Measurements from ENCODE around the gene TLE3.
A peak's percentile ranks its signal among the peaks of the same experiment; 100 is the strongest.

TLE3 gene

DNA sequence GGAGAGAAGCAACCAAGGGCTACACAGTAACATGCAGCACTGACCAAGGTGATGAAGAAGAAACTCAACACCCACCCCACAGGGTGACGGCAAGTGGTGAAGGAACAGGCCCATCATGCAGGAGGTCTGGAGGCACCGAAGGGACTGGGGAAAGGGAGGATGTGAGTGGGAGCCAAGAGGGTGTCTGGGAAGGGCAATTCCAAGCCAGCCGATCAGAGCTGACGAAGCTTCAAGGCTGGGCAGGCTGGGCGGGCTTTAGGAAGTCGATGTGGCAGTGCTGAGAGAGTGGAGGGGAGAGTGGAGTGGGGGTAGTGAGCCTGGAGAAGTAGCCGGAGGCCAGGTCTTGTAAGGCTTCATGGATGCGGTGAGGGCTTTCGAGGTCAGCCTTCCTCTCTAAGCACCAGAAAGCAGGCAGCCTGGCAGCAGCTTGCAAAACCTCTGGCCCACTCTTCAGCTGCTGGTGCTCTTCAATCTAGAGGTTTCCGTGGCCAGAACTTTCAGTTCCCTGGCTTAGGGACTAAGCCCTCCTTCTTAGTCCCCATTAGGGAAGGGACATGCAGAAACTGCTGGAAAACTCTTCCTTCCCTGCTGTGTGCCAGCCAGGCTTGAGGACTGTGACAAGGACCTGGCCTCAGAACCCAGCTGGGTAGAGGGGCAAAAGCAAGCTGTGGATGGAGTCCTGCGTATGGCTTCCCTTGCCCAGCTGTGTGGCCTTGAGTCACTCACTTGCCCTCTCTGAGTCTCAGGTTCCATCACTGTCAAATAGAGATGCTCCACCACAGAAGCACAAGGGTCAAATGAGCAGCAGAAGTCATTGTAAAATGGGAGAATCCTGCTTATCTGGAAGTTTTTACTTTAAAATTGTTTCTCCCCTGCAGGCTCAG, 72.1 kb downstream of the TLE3 start:
- no peak for DNase-seq

DNA sequence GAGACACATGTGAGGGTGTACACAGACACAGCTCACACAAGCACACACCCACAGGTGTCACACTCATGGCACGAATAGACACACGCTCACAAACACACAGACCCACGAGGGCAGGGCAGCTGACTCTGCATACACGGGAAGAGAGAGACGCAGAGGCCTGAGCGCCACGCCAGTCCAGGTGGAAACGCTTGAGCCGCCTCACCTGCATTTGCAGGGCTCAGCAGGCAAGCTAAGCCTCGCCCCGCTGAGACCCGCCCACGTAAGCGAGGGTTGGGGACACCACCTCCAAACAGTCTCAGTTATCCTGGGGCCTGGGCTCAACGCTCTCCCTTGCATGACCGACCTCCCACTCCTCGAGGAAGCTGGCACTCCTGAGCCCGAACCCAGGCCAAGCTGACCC, 73.2 kb downstream of the TLE3 start:
- DNase-seq: no peak

DNA sequence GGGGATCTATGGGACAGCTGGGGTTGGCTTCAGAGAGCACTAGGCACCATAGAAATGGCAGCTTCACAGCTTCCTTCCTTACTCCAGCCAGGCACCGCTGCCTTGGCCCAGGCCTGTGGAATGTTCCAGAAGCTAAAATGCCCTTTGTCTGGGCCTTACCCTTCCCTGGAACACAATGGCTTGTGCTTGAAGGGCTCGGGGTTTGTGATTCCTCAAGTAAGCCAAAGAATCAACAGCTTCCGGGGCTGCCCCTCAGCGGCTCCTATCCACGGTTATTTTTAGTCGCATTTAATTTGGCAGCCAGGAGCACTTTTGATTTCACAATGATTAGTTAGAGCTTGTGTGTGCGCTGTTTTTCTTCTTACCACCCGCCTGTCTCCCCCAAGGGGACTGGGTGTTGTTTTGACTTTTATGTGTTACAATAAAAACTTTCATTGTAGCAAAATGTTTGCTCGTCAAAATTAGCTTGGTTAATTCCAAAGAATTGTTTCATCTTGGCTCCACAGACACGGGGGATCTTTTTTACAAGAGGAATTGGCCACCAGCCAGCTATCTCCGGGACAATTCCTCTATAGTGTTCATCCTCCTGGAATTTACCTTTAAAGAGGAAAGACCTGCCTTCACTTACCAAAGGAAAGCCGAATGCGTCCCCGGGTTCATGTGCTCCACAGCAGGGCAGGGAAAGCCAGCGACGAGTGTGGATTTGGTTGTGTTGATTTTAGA, 73.8 kb downstream of the TLE3 start:
- no peak for DNase-seq

DNA sequence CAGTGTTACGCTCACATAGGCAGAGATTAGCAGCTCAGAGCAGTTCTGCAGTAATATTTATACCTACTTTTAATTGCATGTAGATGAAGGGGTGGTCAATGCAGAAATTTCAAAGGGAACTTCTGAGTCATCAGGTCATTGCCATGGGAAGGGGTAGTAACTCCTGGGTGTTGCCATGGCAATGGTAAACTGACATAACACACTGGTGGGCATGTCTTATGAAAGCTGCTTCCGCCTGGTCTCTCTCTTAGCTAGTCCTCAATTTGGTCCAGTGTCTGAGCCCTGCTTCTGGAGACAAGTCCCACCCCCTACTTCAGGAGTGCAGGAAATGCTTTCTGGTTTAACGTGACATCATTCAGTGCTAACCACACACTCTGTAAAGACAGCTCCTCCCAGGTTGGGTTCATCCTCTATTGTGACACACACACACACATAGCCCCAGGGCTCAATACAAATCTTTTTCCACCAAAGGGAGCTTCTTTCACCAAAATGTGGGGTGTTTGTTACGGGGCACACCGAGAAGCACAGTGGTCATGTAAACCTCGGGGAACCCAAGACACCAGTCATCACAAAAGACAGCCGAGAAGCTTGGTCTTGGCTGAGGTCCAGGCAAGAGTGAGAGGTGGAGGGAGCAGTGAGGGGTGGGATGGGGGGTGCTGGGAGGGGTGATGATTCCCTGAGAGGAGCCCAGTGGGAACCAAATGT, 74.5 kb downstream of the TLE3 start:
- DNase-seq: peak; percentile 23

GRCh38 chr15:70020229-70020628, 77.5 kb downstream of the TLE3 start:
- DNase-seq: no peak

GRCh38 chr15:70018646-70019600, 78.8 kb downstream of the TLE3 start:
- no peak for DNase-seq

- no peak for DNase-seq
Observed at GRCh38 chr15:70017801-70018200, 79.9 kb downstream of the TLE3 start.

DNA sequence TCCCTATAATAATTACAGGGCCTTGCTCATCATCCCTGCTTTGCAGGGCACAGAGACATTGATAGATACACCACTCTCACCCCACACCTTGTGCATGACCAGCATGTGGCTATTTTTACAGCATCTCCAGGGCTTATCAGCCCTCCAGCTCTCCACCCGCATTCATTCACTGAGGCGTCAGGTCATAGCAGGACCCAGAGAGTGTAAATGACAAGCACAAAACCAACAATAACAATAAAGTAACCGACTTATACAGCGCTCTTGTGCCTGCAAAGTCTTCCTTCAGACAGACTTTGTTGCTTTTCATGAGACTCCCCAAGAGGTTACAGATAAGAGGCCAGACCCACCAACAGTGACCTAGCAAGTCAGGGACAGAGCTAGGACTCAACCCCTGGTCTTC, 80.7 kb downstream of the TLE3 start:
- DNase-seq: no peak

- no peak for DNase-seq
Observed at GRCh38 chr15:70016511-70016994, 81.2 kb downstream of the TLE3 start.

GRCh38 chr15:70014860-70015490, 82.7 kb downstream of the TLE3 start:
- DNase-seq: no peak

GRCh38 chr15:70014331-70014730, 83.4 kb downstream of the TLE3 start:
- no peak for DNase-seq

- DNase-seq: no peak
Observed at GRCh38 chr15:70013656-70014313, 83.9 kb downstream of the TLE3 start.

GRCh38 chr15:70012895-70013294, 84.8 kb downstream of the TLE3 start:
- DNase-seq: no peak

DNA sequence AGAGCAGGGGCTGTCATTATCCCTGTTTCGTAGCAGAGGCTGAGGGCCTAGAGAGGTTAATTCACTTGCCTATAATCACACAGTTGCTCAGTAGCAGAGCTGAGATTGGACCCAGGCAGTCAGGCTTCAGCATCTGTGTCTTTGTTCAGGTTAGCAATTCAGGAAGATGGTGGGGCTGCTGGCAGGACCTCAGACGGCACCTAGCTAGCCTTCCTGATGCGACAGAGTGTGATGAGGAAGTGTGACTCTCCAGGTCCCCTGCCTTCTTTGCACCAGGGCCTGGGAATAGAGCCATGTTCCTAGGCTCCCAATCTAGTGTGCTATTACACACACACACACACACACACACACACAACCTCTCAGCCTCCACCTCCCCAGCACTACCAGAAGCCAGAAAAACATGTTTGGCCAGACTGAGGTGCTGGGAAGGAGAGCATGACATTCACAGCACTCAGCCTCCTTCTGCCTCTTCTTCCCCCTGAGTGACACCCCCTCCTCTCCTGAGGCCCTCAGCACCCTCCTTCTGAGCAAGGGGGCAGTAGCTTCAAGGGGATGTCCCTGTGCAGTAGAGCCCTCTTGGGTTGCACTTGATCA, 88.9 kb downstream of the TLE3 start:
- DNase-seq: no peak

- DNase-seq: no peak
Observed at GRCh38 chr15:70006259-70007147, 91.2 kb downstream of the TLE3 start.

DNA sequence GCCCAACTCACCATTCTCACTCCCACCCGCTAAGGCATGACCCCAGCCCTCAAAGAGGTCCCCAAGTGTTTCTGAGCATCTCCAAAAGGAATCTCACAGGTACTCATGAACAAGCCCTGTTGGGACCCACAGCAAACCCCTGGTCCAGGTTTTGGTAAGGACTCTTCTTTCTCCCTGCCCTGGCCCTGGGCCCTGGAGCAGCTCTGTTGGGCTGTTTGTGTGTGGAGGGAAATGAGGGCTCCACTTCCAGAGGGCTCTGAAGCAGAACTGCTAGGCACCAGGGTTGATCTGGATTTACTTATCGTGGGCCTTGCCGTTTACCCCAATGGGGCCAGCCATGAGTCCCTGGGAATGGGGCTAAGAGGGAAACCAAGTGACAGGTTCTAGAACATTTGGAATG, 92.9 kb downstream of the TLE3 start:
- DNase-seq: no peak

DNA sequence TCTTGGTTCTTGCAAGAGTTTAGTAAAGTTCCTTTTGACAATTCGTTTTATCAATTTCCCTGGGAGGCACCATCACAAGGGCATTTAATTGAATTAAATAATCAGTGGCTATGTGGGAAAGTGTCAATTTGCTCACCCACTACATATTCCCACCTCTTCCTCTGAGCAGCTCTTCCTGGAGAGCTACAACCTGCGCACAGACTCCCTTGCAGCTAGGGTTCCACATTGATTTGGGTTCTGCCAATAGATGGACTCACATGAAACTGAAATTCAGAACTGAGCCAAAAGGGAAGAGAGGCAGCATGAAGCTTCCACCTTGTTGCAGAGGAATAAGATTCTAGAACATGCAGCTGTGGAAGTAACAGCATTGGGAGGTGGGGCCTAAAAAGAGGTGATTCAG, 94.8 kb downstream of the TLE3 start:
- no peak for DNase-seq

- no peak for DNase-seq
Observed at GRCh38 chr15:70001859-70002258, 95.9 kb downstream of the TLE3 start.

DNA sequence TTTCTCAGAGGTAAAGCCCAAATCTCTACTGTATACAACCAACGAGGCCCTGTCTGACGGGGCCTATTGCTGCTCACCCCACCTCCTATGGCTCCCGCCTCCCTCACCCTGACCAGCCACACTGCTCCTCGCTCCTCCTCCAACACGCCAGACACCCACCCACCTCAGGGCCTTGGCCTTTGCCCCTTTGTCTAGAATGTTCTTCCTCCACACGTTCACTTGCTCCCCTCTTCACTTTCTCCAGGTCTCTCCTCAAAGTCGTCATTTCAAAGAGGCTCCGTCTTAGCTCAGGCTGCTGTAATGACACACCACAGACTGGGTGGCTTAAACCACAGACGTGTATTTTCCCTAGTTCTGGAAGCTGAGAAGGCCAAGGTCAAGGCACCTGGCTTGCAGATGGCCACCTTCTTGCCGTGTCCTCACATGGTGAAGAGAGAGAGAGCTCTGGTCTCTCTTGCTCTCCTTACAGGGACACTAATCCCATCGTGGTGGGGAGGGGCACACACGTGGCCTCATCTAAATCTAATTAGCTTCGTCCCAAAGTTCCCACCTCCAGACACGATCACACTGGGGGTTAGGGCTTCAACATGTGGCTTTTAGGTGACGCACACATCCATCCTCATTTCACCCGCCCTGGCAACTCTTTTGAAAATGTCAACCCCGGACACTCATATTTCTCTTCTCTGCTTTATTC, 98.2 kb downstream of the TLE3 start:
- DNase-seq: no peak

Measured in stimulated activated naive CD4-positive, alpha-beta T cell treated with Interleukin-2 at 50 U/mL for 16 hours (primary cell).